Progenitor cell of endocrine pancreas (in vitro differentiated cells): ENCODE measurements around the gene OTOGL. TPM values are rescaled to one million over a fixed set of nuclear protein-coding genes. Genes with fewer than 3 reads are reported as not detected.
A peak's percentile ranks its signal among the peaks of the same experiment; 100 is the strongest.

Experiments
- DNase-seq: peaks from one replicate; pipeline ENCODE4 v3.0.0; 2021; ENCODE audit warnings: low spot score; ENCODE audit not compliant: unreplicated experiment
- H3K27ac Mint-ChIP-seq: 2 replicates; pipeline ENCODE4 v1.8.0; 2021; ENCODE audit warnings: mild to moderate bottlenecking, moderate library complexity, mixed read lengths
- H3K27me3 Mint-ChIP-seq: 2 replicates; pipeline ENCODE4 v1.8.0; 2021; ENCODE audit warnings: mixed read lengths
- H3K36me3 Mint-ChIP-seq: 2 replicates; pipeline ENCODE4 v1.8.0; 2022; ENCODE audit warnings: mixed read lengths; ENCODE audit not compliant: insufficient read depth
- H3K4me1 Mint-ChIP-seq: 2 replicates; pipeline ENCODE4 v1.8.0; 2021; ENCODE audit warnings: low read depth, mixed read lengths
- H3K4me3 Mint-ChIP-seq: 2 replicates; pipeline ENCODE4 v1.8.0; 2021; ENCODE audit warnings: low read depth, mild to moderate bottlenecking, moderate library complexity, mixed read lengths
- H3K9me3 Mint-ChIP-seq: 2 replicates; pipeline ENCODE4 v1.8.0; 2021; ENCODE audit warnings: low read depth, mixed read lengths
- total RNA-seq: library from RNA; stranded (reverse); gene quantifications from 2 replicates; pipeline ENCODE4 v1.2.1, GENCODE V29; 2021
- TF ChIP-seq, protein P1 (sequence below): fragments of 200-600 bp; sonication (generic); IDR thresholded peaks from one replicate; pipeline ENCODE4 v1.5.0; 2021; ENCODE audit warnings: antibody characterized with exemption, mild to moderate bottlenecking; ENCODE audit not compliant: unreplicated experiment

Gene OTOGL
- total RNA-seq, 1 donor from 2014 or later = 0.31 TPM

- H3K27me3 Mint-ChIP-seq = peaks cover 76% of the 10 kb centered on the region
- TF ChIP-seq, protein P1, sequence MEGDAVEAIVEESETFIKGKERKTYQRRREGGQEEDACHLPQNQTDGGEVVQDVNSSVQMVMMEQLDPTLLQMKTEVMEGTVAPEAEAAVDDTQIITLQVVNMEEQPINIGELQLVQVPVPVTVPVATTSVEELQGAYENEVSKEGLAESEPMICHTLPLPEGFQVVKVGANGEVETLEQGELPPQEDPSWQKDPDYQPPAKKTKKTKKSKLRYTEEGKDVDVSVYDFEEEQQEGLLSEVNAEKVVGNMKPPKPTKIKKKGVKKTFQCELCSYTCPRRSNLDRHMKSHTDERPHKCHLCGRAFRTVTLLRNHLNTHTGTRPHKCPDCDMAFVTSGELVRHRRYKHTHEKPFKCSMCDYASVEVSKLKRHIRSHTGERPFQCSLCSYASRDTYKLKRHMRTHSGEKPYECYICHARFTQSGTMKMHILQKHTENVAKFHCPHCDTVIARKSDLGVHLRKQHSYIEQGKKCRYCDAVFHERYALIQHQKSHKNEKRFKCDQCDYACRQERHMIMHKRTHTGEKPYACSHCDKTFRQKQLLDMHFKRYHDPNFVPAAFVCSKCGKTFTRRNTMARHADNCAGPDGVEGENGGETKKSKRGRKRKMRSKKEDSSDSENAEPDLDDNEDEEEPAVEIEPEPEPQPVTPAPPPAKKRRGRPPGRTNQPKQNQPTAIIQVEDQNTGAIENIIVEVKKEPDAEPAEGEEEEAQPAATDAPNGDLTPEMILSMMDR = no peak
- peaks cover 16% of the 10 kb centered on the region for H3K4me1 Mint-ChIP-seq
- no peak for DNase-seq
- H3K36me3 Mint-ChIP-seq = no peaks in the 10 kb centered on the region
- H3K27ac Mint-ChIP-seq = no peak overlapping the region
- no peak overlapping the region for H3K4me3 Mint-ChIP-seq
- H3K9me3 Mint-ChIP-seq = no peaks in the 10 kb centered on the region
These were observed 165.6 kb downstream of the OTOGL start for GRCh38 chr12:80264891-80265290.

DNA sequence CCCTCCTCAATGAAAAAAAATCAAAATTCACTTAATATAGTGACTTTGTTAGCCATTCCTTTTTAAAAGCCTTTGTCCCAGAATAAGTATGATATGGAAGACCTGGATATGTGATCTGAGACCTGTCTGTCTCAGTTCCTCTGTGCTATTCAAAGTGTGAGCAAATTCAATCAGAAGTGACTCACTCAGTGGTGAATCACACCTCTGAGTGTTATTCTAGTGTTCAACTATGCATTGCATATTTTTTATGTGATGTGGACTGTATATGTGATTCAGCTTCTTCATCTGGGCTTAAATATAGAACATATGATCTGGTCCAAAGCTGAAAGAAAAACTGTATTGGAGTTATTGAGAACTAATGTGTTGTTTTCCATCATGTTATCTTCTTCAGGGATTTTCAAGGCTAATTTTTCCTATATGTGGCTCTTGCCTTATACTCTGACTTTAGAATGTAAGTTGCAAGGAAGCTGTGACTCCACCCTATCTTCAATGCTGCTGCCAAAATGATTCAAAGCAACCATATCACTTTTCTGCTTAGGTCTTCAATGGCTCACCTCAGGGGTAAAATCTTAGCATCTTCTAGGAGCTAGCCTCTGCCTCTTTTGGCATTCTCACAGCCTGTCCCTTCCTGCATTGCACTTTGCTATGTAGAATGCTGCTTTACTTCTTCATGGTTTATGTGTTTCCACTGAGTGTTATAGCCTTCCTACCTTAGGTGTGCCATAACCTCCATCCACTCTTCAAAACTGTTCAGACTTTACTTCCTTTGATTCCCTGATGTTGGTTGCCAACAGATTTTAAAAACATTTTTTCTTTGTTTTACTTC, 169.8 kb downstream of the OTOGL start:
- Mint-ChIP-seq H3K9me3 (no peaks in the 10 kb centered on the region), H3K27me3 (peaks cover 53% of the 10 kb centered on the region), H3K4me3 (no peak overlapping the region), H3K36me3 (no peaks in the 10 kb centered on the region), H3K4me1 (peaks cover 6% of the 10 kb centered on the region), H3K27ac (no peak overlapping the region)
- no peak for DNase-seq
- TF ChIP-seq, protein P1 = no peak

DNA sequence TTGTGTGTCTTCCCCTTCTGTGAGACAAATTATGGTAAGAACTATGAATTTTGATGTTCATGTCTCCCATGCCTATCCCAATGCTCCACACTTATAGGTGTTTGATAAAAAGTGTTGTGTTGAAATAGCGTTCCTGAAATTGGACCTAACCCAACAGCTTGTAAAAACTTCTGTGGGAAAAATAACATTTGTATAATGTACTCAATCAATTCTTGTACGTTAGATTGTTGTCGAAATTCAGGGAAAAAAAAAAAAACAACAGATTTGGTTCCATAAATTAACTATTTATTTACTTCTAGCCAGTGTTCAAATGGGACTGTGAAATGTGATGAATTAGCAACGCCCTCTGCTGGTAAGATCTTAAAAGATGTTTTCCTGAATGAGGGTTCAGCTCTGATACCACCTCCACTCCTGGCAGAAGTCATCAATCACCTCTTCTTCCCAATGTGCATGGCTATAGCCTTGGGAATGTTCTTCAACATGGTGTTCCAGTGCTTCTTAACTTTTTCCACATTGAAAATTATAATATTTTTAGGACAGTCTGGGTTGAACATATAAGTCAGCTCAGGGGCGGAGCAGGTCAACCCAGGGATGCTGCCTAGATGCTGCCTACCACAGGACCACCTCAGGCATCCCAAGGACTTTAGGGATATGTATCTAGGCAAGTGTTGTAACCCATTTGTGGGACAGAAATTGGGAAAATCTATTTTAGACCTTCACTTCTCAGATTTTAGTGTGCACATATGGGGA, 170.6 kb downstream of the OTOGL start:
- H3K4me3 Mint-ChIP-seq = no peak overlapping the region
- peaks cover 45% of the 10 kb centered on the region for H3K27me3 Mint-ChIP-seq
- no peaks in the 10 kb centered on the region for H3K36me3 Mint-ChIP-seq
- TF ChIP-seq, protein P1 = peak; percentile 81
- H3K4me1 Mint-ChIP-seq = peaks cover 6% of the 10 kb centered on the region
- no peak for DNase-seq
- H3K9me3 Mint-ChIP-seq = no peaks in the 10 kb centered on the region
- no peak overlapping the region for H3K27ac Mint-ChIP-seq

DNA sequence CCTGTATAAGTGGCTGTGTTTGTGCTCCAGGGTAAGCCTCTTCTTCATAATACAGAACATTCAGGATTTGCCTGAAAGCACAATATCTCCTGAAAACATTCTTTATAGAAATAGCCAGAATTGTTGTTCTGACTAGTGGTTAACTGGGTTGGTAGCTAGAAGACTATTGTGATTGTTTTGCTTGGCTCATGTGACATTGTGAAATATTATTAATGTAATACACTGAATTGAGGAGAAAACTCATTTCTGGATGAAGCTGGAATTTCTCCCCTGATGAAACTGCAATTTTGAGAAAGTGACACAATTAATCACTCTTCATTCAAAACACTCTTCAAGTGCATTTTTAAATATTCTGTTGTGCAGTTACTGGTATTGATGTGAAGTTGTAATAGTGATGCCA, 172.4 kb downstream of the OTOGL start:
- TF ChIP-seq, protein P1 = no peak
- Mint-ChIP-seq H3K27me3 (peaks cover 27% of the 10 kb centered on the region), H3K9me3 (no peaks in the 10 kb centered on the region), H3K4me3 (no peak overlapping the region), H3K4me1 (peaks cover 6% of the 10 kb centered on the region), H3K27ac (no peak overlapping the region), H3K36me3 (no peaks in the 10 kb centered on the region)
- no peak for DNase-seq

- TF ChIP-seq, protein P1 = no peak
- Mint-ChIP-seq H3K36me3 (no peaks in the 10 kb centered on the region), H3K4me3 (no peak overlapping the region), H3K27ac (no peak overlapping the region), H3K9me3 (no peaks in the 10 kb centered on the region), H3K27me3 (peaks cover 25% of the 10 kb centered on the region), H3K4me1 (peaks cover 6% of the 10 kb centered on the region)
- DNase-seq = no peak
These were observed 173.1 kb downstream of the OTOGL start for GRCh38 chr12:80272387-80272915.
